K562 (cell line): ENCODE results near the gene BMAL1. TPM values are rescaled to one million over a fixed set of nuclear protein-coding genes. Genes with fewer than 3 reads are reported as not detected.

Experiments used
- ATAC-seq: fragments of 200-7000 bp; cut with Tn5 transposase; 3 replicates; pipeline ENCODE4 v1.9.1; 2020; ENCODE audit warnings: moderate library complexity
- BruUV-seq: library from RNA; stranded (reverse); fragments of 400-500 nt; replicated peaks from 2 replicates; lab custom pipeline; 2021; lab: Mats Ljungman, UMichigan
- CTCF ChIA-PET: fragments of 300-600 bp; formaldehyde crosslinking; extraction: SDS; loops from one replicate; lab custom pipeline; 2021; ENCODE audit warnings: low intra/inter-chr PET ratio; lab: Yijun Ruan, JAX
- POLR2A ChIA-PET: fragments of 300-600, 350-650 bp; sonication (Branson Sonifier 250); formaldehyde crosslinking; extraction: SDS; loops from one replicate; lab custom pipeline; 2021; ENCODE audit warnings: antibody characterized with exemption, inconsistent platforms; lab: Yijun Ruan, JAX
- DNase-seq, 4 experiments: peaks; one replicate each; pipeline versions ENCODE4 v3.0.0 to v3.0.0-alpha.2; 2011 to 2018; ENCODE audit warnings: low spot score in 3 of 4, mixed read lengths in 3 of 4; ENCODE audit errors: extremely low read depth in 1 of 4
- FAIRE-seq: peaks from 2 replicates; lab custom pipeline; 2011; peaks lifted over from hg19 to GRCh38; lab: Jason Lieb, UNC
- H2AFZ ChIP-seq: 2 replicates; pipeline ENCODE4 v1.6.0; 2011; ENCODE audit warnings: low read depth, low read length, control low read depth, inconsistent platforms
- H3K27ac ChIP-seq: fragments of 200-600 bp; 3 replicates; pipeline ENCODE4 v1.8.0; 2011; ENCODE audit warnings: low read depth, mild to moderate bottlenecking, control low read depth, inconsistent platforms, low read length, moderate library complexity, mixed read lengths; ENCODE audit errors: extremely low read depth
- H3K27me3 ChIP-seq, 2 experiments: fragments of 300-600 bp in 1 of 2; 2 replicates in 1 of 2; 3 replicates in 1 of 2; pipeline versions ENCODE4 v1.6.0 to v1.8.0; 2011; ENCODE audit warnings: inconsistent platforms in 2 of 2, low read length in 2 of 2, mild to moderate bottlenecking in 1 of 2, mixed read lengths in 1 of 2, moderate library complexity in 1 of 2; ENCODE audit not compliant: control insufficient read depth in 2 of 2, insufficient read depth in 2 of 2
- H3K36me3 ChIP-seq: fragments of 300-600 bp; 3 replicates; pipeline ENCODE4 v1.8.0; 2011; ENCODE audit warnings: mild to moderate bottlenecking, low read length, inconsistent platforms; ENCODE audit not compliant: control insufficient read depth, insufficient read depth
- H3K4me1 ChIP-seq, 2 experiments: fragments of 200-600 bp in 1 of 2; replicated peaks in 1 of 2; 2 replicates in 1 of 2; 3 replicates in 1 of 2; pipeline versions ENCODE4 v1.5.1 to v1.8.0; 2011; ENCODE audit warnings: inconsistent platforms in 2 of 2, low read length in 2 of 2, mild to moderate bottlenecking in 1 of 2, mixed read lengths in 1 of 2, moderate library complexity in 1 of 2; ENCODE audit not compliant: control insufficient read depth in 2 of 2, insufficient read depth in 2 of 2
- H3K4me2 ChIP-seq: 2 replicates; pipeline ENCODE4 v1.6.1; 2011; ENCODE audit warnings: low read length, control low read depth, inconsistent platforms, mixed read lengths; ENCODE audit not compliant: insufficient read depth
- H3K4me3 ChIP-seq: fragments of 200-600 bp; sonication (generic), shearing (Covaris generic); 2 replicates; pipeline ENCODE4 v1.5.1; 2016; ENCODE audit warnings: control low read depth, inconsistent platforms
- H3K79me2 ChIP-seq: fragments of 200-600 bp; 3 replicates; pipeline ENCODE4 v1.8.0; 2011; ENCODE audit warnings: low read length, inconsistent platforms; ENCODE audit not compliant: control insufficient read depth, insufficient read depth
- H3K9ac ChIP-seq, 2 experiments: 2 replicates each; pipeline versions ENCODE4 v1.6.0 to v1.6.1; 2011; ENCODE audit warnings: low read depth in 2 of 2, low read length in 2 of 2, control low read depth in 1 of 2, inconsistent platforms in 1 of 2, mild to moderate bottlenecking in 1 of 2, mixed read lengths in 1 of 2; ENCODE audit not compliant: insufficient read depth in 1 of 2
- H3K9me1 ChIP-seq: one replicate; pipeline ENCODE4 v1.6.0; 2011; ENCODE audit warnings: inconsistent platforms, mild to moderate bottlenecking, low read length, moderate library complexity; ENCODE audit not compliant: control insufficient read depth, insufficient read depth
- H3K9me3 ChIP-seq: replicated peaks from 2 replicates; pipeline ENCODE4 v1.5.1; 2011; ENCODE audit warnings: low read depth, low read length, inconsistent platforms; ENCODE audit not compliant: control insufficient read depth, insufficient read depth
- H4K20me1 ChIP-seq: replicated peaks from 2 replicates; pipeline ENCODE4 v1.6.1; 2011; ENCODE audit warnings: low read length, inconsistent platforms, mixed read lengths; ENCODE audit not compliant: control insufficient read depth, insufficient read depth
- ADNP ChIP-seq: fragments of 200-800 bp; sonication (Bioruptor generic); IDR thresholded peaks from 2 replicates; pipeline ENCODE4 v1.6.1; 2016; ENCODE audit warnings: missing genetic modification characterization, missing compliant biosample characterization
- CHD2 ChIP-seq: IDR thresholded peaks from 2 replicates; pipeline ENCODE4 v1.6.1; 2011; ENCODE audit warnings: low read depth, low read length
- COPS2 ChIP-seq: fragments of 450-650 bp; conservative IDR thresholded peaks from 2 replicates; pipeline ENCODE4 v1.6.1; 2016; ENCODE audit warnings: mild to moderate bottlenecking, moderate library complexity
- CTCF ChIP-seq, 3 experiments: IDR thresholded peaks in 2 of 3; conservative IDR thresholded peaks in 1 of 3; 2 replicates each; pipeline ENCODE4 v1.5.1; 2011 to 2012; ENCODE audit warnings: low read length in 3 of 3, mild to moderate bottlenecking in 3 of 3, control low read depth in 2 of 3, improper control_type of control experiment in 1 of 3, inconsistent platforms in 1 of 3, low read depth in 1 of 3, mixed read lengths in 1 of 3, moderate library complexity in 1 of 3; ENCODE audit not compliant: insufficient read depth in 2 of 3
- CTCFL ChIP-seq: IDR thresholded peaks from 2 replicates; pipeline ENCODE4 v1.6.1; 2011; ENCODE audit warnings: borderline replicate concordance, low read depth, mild to moderate bottlenecking, moderate library complexity, low read length; ENCODE audit not compliant: insufficient read depth, poor library complexity, severe bottlenecking
- EHMT2 ChIP-seq: fragments of 450-650 bp; IDR thresholded peaks from 2 replicates; pipeline ENCODE4 v1.6.1; 2018; ENCODE audit warnings: antibody characterized with exemption
- ELF1 ChIP-seq: fragments of 200-800 bp; sonication (Bioruptor generic); IDR thresholded peaks from 2 replicates; pipeline ENCODE4 v1.6.1; 2016; ENCODE audit warnings: missing genetic modification characterization, missing compliant biosample characterization
- GATAD2B ChIP-seq: fragments of 450-650 bp; IDR thresholded peaks from 2 replicates; pipeline ENCODE4 v1.6.1; 2017; ENCODE audit warnings: mild to moderate bottlenecking, borderline replicate concordance
- HDGF ChIP-seq: fragments of 450-650 bp; IDR thresholded peaks from 2 replicates; pipeline ENCODE4 v1.6.1; 2016
- NFIC ChIP-seq: fragments of 450-650 bp; IDR thresholded peaks from 2 replicates; pipeline ENCODE4 v1.6.1; 2017; ENCODE audit warnings: mild to moderate bottlenecking, inconsistent platforms
- RAD21 ChIP-seq, 2 experiments: fragments of 250-450 bp in 1 of 2; fragments of 450-650 bp in 1 of 2; sonication (Bioruptor Pico) in 1 of 2; formaldehyde crosslinking in 1 of 2; IDR thresholded peaks in 1 of 2; conservative IDR thresholded peaks in 1 of 2; 2 replicates each; pipeline versions ENCODE4 v1.4.0 to v1.8.0; 2020 to 2022; ENCODE audit warnings: mild to moderate bottlenecking in 2 of 2, moderate library complexity in 1 of 2
- RNF2 ChIP-seq: sonication (generic); IDR thresholded peaks from 2 replicates; pipeline ENCODE4 v1.6.1; 2016
- SMARCE1 ChIP-seq: fragments of 450-650 bp; IDR thresholded peaks from 2 replicates; pipeline ENCODE4 v1.7.1; 2016; ENCODE audit warnings: mild to moderate bottlenecking
- SPI1 ChIP-seq: IDR thresholded peaks from 2 replicates; pipeline ENCODE4 v1.6.1; 2011; ENCODE audit warnings: low read depth, low read length, control low read depth, borderline replicate concordance
- ZNF124 ChIP-seq: sonication (generic); formaldehyde crosslinking; IDR thresholded peaks from 2 replicates; pipeline ENCODE4 v1.8.1; 2022; ENCODE audit warnings: missing genetic modification reagents
- ZNF830 ChIP-seq: fragments of 250-450 bp; sonication (Bioruptor Pico); IDR thresholded peaks from 2 replicates; pipeline ENCODE4 v1.5.0; 2021; ENCODE audit warnings: mild to moderate bottlenecking
- WGBS: fragments of 100-300 bp; shearing (Covaris generic); methylation state at CpG from one replicate; pipeline ENCODE4 v1.1.6; 2016; ENCODE audit warnings: low coverage, mixed read lengths; ENCODE audit not compliant: insufficient coverage; ENCODE audit errors: missing lambda C conversion rate; 5-methylcytosine and 5-hydroxymethylcytosine counted together
- in situ Hi-C: fragments of 300-500 bp; cut with MboI; formaldehyde crosslinking; loops from 4 replicates; pipeline ENCODE4 v1.15.0; 2018; ENCODE audit warnings: inconsistent platforms, mixed read lengths
- intact Hi-C: fragments of 100-400 bp; cut with micrococcal nuclease; formaldehyde crosslinking; loops from 2 replicates; pipeline ENCODE4 v1.14.2; 2022
- polyA plus RNA-seq, 8 experiments: library from polyadenylated mRNA; depleted of rRNA in 4 of 8; stranded (reverse) in 5 of 8; unstranded in 3 of 8; fragments of >200 nt; fragmentation: Nextera tagmentation in 2 of 8; fragmentation: Illumina TruSeq in 1 of 8; extraction: Ambion mirVana in 2 of 8; extraction: Trizol in 1 of 8; gene quantifications; 2 replicates each; pipeline versions ENCODE4 v1.2.1 to v1.2.3, GENCODE V29; 2011 to 2014; ENCODE audit warnings: inconsistent platforms in 1 of 8, missing spikeins in 1 of 8
- total RNA-seq, 7 experiments: library from RNA; depleted of rRNA in 6 of 7; stranded (reverse); fragments of >200 nt in 6 of 7; fragmentation: Illumina TruSeq in 2 of 7; extraction: Trizol in 2 of 7; gene quantifications; 2 replicates each; pipeline versions ENCODE4 v1.2.1 to v1.2.3, GENCODE V29; 2011 to 2021; ENCODE audit warnings: low replicate concordance in 1 of 7

BMAL1 gene
- total and polyA plus RNA-seq, 9 of the 15 experiments (the other 6 are each of a cell fraction or from before 2014, with no cell fraction given), result 0.14 to 2.4 (median 0.64) TPM

GRCh38 chr11:13238879-13239514, 38.6 kb upstream of the BMAL1 start:
- in situ Hi-C loops (no loop called here), intact Hi-C loops (loop anchor here (1.0 kb wide), 1 partner anchor 56 kb away; no protein-coding TSS in a partner anchor)
- 15% methylated on average over 4 of the region's 4 CpGs for WGBS
- BruUV-seq, result no TSS peak
- no peaks in the 10 kb centered on the region for H3K36me3 ChIP-seq
- no peaks in the 10 kb centered on the region for H3K79me2 ChIP-seq
- DNase-seq (peak; percentile 39 to 56 (median 46)), FAIRE-seq (peak; percentile 79), ATAC-seq (peak; percentile 84)
- no peak overlapping the region for H3K4me3 ChIP-seq
- H3K4me1 ChIP-seq, result no peaks in the 10 kb centered on the region
- no peaks in the 10 kb centered on the region for H4K20me1 ChIP-seq
- no peak overlapping the region for H3K27ac ChIP-seq
- no peaks in the 10 kb centered on the region for H3K9me1 ChIP-seq
- no peak overlapping the region for H3K9ac ChIP-seq
- no peak overlapping the region for H3K4me2 ChIP-seq
- H3K9me3 ChIP-seq, result no peaks in the 10 kb centered on the region
- CTCF ChIA-PET, result interaction anchor here (0.5 to 0.7 kb wide), 4 partner anchors 28 to 908 kb away, joined by 3 read pairs; no protein-coding TSS in a partner anchor
- POLR2A ChIA-PET, result interaction anchor here (0.6 kb wide), 1 partner anchor 103 kb away, joined by 4 read pairs; no protein-coding TSS in a partner anchor
- H2AFZ ChIP-seq, result no peak overlapping the region
- peaks cover 0 to 4% of the 10 kb centered on the region in 2 experiments; a peak in 1 of 5 replicates for H3K27me3 ChIP-seq
- TF ChIP-seq CTCF (IDR thresholded peaks at IDR 0.05 in 2 of 3, conservative IDR thresholded peaks at IDR 0.05 in 1 of 3; ENCODE audit: insufficient read depth in 2 of 3, low read depth in 1 of 3, low read length in 3 of 3) (peak; percentile 66 to 80 (median 78)), ADNP (tag) (no peak), SMARCE1 (no peak), ELF1 (tag) (0 out of 2 replicates have a peak, but pooled peaks have one; percentile 35), ZNF124 (CRISPR knock-in tag) (no peak), CTCFL (peak; percentile 55), NFIC (no peak), CHD2 (no peak), EHMT2 (peak; percentile 23; the same call in 1 of the 2 replicates), HDGF (no peak), RNF2 (no peak), ZNF830 (CRISPR knock-in tag) (no peak), GATAD2B (no peak), COPS2 (no peak), RAD21 (CRISPR knock-in tag; conservative IDR thresholded peaks at IDR 0.05 in 1 of 2, IDR thresholded peaks at IDR 0.05 in 1 of 2) (peak; percentile 60 to 63), SPI1 (peak; percentile 77)
